Dermis blood vessel endothelial cell (primary cell): ENCODE measurements around the gene ALX4. TPM values are rescaled to one million over a fixed set of nuclear protein-coding genes. Genes with fewer than 3 reads are reported as not detected.

Experiments
- DNase-seq: peaks from one replicate; pipeline ENCODE4 v3.0.0; 2010
- total RNA-seq: library from RNA; depleted of rRNA; stranded (reverse); fragments of >200 nt; gene quantifications from 2 replicates; pipeline ENCODE4 v1.2.3, GENCODE V29; 2014

Gene ALX4
- total RNA-seq, 1 donor from 2014 or later = not detected

GRCh38 chr11:44243086-44243485 lies 66.9 kb downstream of the ALX4 start:
- DNase-seq = no peak

- no peak for DNase-seq
These were observed 68.1 kb downstream of the ALX4 start for GRCh38 chr11:44241851-44242250.

DNA sequence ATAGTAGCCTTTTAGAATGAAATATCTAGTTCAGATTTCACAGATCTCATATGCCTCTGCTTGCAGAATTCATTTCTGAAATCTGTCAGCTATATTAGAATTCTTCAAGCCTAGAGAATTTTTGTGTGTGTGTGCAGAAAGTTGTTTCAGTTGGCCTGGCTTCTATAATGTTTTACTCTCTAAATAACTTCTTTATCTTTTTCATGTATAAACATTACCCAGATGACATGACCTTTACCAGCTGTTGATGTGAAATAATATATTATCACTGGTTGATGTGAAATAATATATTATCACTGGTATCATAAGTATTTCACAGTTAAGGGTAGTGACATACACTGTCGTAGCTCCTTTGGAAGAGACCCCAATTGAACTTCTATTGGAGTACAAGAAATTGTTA lies 72.8 kb downstream of the ALX4 start:
- DNase-seq = no peak

DNA sequence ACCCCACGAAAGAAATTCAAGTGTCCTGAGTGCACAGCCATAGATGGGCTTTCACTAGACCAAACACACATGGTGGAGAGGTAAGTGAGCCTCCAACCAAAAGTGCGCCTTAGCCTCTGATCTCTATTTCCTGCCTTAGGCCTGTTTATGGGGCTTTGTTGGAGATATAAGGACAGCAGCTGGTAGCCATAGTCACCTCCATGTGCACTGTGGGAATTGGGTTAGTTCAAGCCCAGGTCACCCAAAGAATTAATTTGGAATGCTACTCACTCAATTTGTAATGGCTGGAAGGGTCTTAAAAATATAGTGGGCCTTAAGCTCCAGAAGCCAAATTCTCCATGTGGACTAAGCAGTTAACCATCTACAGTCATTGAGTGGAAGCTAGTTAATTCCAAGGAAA lies 73.6 kb downstream of the ALX4 start:
- DNase-seq = no peak

DNA sequence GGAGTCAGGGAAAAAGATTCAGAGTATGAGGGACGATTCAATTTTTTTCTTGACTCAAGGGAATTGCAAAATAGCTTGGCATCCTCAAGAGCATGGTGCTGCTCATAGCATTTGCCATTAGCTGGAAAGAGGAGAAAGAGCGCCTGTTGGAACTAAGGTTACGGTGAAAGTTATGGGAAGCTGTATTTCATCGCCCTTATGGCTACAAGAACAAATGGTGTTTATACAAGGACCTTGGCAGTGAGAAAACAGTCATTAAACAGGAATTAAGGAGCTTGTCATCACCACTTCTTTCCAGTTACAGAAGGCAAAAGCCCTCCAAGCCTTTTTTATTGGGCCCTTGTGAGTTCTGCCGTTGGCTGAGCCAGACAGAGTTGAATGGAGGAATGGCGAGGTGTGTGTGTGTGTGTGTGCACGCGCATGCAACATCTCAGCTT lies 74.2 kb downstream of the ALX4 start:
- DNase-seq = no peak

GRCh38 chr11:44229624-44230023 lies 80.3 kb downstream of the ALX4 start:
- DNase-seq = no peak

GRCh38 chr11:44229098-44229497 lies 80.8 kb downstream of the ALX4 start:
- no peak for DNase-seq

GRCh38 chr11:44228379-44228778 lies 81.6 kb downstream of the ALX4 start:
- DNase-seq = no peak

DNA sequence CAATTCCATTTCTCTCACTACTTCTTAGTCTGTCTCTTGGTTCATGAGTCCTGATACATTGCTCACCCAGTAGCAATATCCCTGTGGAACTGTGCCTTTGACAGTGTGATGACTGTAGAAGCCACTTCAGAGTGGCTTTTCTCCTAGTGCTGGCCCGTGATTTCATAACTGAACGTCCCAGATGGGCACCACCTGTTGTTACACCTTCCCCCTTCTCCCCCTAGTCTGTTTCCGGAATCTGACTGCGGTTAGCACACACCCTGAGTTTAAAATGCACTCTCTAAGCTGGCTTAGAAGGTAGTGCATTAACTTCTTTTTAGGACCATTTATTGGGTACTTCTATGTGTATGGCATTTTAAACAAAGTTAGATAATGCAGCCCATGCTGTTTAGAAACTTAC lies 83.0 kb downstream of the ALX4 start:
- DNase-seq = no peak

DNA sequence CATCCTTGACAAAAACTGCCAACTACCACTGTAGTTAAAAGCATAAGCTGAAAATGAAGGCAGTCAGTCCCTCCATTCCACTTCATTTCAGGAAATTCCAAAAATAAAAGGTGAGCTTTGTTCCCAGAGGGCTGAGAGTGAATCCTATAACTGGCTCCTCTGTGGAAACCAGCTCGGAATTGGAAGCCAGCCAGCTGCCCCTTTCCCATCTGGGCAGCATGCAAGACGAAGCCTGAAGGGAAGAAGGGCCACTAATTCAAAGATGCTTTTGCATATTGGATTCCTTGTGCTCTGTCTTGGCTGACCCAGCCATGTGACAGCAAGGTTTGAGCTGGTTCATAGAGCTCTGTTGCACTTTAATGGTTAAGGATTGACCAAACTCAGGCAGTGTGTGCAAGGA lies 83.4 kb downstream of the ALX4 start:
- DNase-seq = no peak

GRCh38 chr11:44224867-44225501 lies 85.0 kb downstream of the ALX4 start:
- no peak for DNase-seq

- no peak for DNase-seq
These were observed 86.7 kb downstream of the ALX4 start for GRCh38 chr11:44223238-44223637.

- no peak for DNase-seq
These were observed 87.9 kb downstream of the ALX4 start for GRCh38 chr11:44221992-44222391.

DNA sequence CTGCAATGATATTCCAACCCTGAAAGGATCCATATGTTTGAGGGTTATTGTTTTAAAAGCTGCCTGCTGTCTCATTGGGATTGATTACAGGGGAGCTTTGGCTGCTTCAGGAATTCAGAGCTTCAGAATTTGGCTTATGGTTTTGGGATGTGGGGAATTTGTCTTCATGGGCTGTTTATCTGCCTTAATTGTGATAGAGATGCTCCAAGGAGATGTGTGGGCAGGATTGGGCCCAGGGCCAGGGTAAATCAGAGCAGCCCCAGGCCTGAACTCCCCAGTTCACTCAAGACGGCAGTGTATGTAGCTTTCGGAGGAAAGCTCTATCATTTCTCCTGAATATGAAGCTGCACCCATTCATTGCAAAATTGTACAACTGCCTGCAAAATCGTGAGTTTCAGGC lies 88.5 kb downstream of the ALX4 start:
- no peak for DNase-seq

DNA sequence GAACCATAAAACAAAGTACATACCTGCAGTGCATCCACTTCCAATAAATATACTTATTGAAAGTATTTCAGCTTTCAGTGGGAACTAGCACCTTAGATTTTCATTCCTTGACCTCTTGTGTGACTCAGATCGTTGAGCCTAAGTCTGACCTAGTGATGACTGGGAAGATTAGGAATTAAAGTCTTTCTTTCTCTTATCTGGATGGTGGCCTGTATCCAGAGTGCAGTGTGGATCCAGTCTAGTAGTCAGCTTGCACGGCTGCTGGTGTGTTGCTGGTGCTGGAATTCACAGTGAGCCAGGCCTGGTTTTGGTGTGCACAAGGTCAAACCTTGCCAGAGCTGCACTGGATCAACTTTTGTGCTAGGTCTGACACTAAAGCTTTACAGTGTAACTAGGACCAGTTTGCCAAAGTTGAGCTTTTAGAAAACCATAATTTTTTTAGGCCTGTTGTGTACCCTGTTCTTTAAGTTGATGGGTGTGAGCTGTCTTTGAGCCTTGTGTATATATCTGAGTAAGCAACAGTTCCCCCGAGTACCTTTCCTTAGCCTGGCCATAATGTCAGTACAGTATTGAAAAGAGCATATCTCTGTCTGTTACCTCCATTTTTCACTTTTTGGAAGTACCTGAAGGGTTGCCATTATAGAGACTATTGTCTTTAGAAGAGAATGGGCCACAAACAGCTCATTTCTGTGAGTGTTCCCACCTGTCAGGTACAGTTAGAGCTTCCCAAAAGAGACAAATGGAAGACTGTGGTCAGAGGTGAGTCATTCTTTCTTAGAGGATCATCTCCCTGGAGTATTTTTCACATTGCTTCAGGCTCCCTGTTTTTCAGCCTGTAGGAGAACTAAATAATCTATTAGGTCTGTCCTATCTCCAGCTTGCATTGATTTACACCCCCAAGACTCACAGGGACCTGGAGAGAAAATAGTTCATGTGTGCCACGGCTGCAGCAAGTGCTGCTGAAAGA lies 89.8 kb downstream of the ALX4 start:
- DNase-seq = no peak

DNA sequence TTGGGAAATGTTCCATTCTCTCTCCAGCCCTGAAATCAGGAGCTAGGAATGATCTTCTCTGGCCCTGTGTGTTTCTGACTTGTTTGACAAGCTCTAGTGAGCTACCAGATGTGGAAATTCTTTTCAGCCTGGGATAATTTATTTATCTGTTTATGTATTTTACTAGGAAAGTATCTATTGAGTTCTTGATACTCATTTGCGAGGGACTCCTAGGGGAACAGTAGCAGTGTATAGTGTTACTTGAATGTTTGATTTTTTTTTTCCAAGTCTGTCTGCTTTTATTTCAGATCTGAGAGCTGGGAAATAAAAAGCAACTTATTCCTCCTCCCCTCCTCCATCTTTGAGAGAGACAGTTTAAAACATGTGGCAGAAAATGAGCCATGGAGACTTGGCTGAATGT lies 92.5 kb downstream of the ALX4 start:
- DNase-seq = no peak

DNA sequence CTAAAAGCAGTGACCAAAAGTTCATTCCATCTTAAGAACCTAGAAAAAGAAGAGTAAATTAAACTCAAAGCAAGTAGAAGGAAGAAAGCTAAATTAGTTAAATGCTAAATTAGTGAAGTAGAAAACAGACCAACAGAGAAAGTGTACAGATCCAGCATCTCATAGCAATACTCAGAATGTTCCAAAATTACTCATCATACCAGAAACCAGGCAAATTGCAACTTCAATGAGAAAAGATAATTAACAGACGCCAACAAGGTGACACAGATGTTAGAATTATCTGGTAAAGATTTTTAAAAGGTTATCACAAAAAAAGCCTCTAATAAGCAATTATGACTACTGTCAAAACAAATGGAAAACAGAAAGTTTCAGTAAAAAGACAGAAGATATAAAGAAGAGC lies 96.8 kb downstream of the ALX4 start:
- DNase-seq = no peak

DNA sequence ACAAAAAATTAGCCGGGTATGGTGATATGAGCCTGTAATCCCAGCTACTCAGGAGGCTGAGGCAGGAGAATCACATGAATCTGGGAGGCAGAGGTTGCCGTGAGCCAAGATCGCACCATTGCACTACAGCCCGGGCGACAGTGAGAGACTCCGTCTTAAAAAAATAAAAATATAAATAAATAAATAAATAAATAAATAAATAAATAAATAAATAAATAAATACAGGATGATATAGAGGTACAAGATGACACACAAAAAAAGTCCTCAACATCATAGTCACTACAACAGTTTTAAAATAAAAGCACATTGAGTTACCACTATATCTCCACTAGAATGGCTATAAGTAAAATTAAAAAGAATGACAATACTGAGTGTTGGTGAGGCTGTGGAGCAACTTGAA lies 97.8 kb downstream of the ALX4 start:
- no peak for DNase-seq

Other genes starting within 250 kb of the ALX4 start
- 8.2 and 9.0 TPM in 2 replicates for gene ACCS, start 243.9 kb downstream of the ALX4 start, total RNA-seq
- 149 and 158 TPM in 2 replicates for gene EXT2, start 214.5 kb downstream of the ALX4 start, total RNA-seq